ENCODE data around the gene TEX2.

DNA sequence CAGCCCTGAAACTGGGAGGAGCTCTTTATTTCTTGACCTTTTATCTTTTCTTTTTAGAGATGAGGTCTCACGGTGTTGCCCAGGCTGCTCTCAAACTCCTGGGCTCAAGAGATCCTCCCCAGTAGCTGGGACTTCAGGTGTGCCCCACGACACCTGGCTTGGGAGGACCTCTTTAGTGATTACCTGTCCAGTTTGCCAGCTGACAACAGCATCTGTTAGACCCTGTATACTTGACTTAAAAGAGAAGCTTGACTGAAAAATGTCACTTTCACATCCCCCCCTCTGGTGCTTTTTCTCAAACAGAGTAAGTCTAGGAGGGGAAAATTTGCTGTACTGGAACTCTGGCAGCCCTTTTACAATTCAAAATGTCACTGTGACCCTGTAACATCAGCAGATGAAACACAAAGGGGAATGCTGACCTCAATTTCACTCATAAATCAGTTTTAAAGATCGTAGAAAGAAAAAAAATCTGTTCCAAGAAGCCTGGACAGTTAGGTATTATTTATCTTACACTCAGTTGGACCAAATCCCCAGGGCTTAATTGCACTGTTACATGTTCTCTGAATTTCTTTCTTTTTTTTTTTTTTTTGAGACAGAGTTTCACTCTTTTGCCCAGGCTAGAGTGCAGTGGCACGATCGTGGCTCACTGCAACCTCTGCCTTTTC is 131.3 kb downstream of the TEX2 start:
- TF ChIP-seq, protein P1, sequence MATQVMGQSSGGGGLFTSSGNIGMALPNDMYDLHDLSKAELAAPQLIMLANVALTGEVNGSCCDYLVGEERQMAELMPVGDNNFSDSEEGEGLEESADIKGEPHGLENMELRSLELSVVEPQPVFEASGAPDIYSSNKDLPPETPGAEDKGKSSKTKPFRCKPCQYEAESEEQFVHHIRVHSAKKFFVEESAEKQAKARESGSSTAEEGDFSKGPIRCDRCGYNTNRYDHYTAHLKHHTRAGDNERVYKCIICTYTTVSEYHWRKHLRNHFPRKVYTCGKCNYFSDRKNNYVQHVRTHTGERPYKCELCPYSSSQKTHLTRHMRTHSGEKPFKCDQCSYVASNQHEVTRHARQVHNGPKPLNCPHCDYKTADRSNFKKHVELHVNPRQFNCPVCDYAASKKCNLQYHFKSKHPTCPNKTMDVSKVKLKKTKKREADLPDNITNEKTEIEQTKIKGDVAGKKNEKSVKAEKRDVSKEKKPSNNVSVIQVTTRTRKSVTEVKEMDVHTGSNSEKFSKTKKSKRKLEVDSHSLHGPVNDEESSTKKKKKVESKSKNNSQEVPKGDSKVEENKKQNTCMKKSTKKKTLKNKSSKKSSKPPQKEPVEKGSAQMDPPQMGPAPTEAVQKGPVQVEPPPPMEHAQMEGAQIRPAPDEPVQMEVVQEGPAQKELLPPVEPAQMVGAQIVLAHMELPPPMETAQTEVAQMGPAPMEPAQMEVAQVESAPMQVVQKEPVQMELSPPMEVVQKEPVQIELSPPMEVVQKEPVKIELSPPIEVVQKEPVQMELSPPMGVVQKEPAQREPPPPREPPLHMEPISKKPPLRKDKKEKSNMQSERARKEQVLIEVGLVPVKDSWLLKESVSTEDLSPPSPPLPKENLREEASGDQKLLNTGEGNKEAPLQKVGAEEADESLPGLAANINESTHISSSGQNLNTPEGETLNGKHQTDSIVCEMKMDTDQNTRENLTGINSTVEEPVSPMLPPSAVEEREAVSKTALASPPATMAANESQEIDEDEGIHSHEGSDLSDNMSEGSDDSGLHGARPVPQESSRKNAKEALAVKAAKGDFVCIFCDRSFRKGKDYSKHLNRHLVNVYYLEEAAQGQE (IDR thresholded peaks at IDR 0.05; ENCODE audit: insufficient replicate concordance, low read depth), result no peak
- TF ChIP-seq GABPA (IDR thresholded peaks at IDR 0.05; ENCODE audit: low read depth), result no peak

Measured in HL-60 (cell line).